ENCODE measurements around the gene GJC1.

GRCh38 chr17:44812263-44812662 is 17.8 kb downstream of the GJC1 start:
- TF ChIP-seq POLR2A (IDR thresholded peaks at IDR 0.05; ENCODE audit: control extremely low read depth in 1 of 2, low read depth in 2 of 2, low read length in 2 of 2) = no peak
- TF ChIP-seq CHD7 (IDR thresholded peaks at IDR 0.05; ENCODE audit: insufficient replicate concordance, low read length) = no peak
- no peak for TF ChIP-seq HDAC6 (IDR thresholded peaks at IDR 0.05; ENCODE audit: low read depth, low read length)
- TF ChIP-seq ATF2 (IDR thresholded peaks at IDR 0.05; ENCODE audit: low read length) = no peak
- TF ChIP-seq EZH2 (IDR thresholded peaks at IDR 0.05; ENCODE audit: low read depth, low read length, severe bottlenecking) = no peak
- no peak for TF ChIP-seq POLR2AphosphoS5 (IDR thresholded peaks at IDR 0.05; ENCODE audit: low read depth, low read length)
- TF ChIP-seq BRCA1 (IDR thresholded peaks at IDR 0.05; ENCODE audit: low read depth, low read length) = no peak
- no peak for TF ChIP-seq E2F6 (IDR thresholded peaks at IDR 0.05)
- TF ChIP-seq ASH2L (IDR thresholded peaks at IDR 0.05; ENCODE audit: low read length) = no peak
- TF ChIP-seq SP4 (IDR thresholded peaks at IDR 0.05; ENCODE audit: low read length) = no peak
- no peak for TF ChIP-seq CTCF (IDR thresholded peaks at IDR 0.05; ENCODE audit: control extremely low read depth in 1 of 3, insufficient read depth in 1 of 3, low read depth in 1 of 3, low read length in 3 of 3)
- no peak for TF ChIP-seq TEAD4 (IDR thresholded peaks at IDR 0.05; ENCODE audit: low read depth, low read length)

Data from H1 (cell line).